Hematopoietic multipotent progenitor cell treated with erythropoietin and hydrocortisone succinate and interleukin-3 and kit ligand, for 15 days (in vitro differentiated cells): ENCODE results near the gene MAP2K5.

ENCODE experiments used
- DNase-seq: peaks from one replicate; pipeline ENCODE4 v3.0.0-alpha.2; 2015; ENCODE audit warnings: low spot score

MAP2K5 gene

GRCh38 chr15:67839499-67839928, 297.0 kb downstream of the MAP2K5 start:
- no peak for DNase-seq

- DNase-seq: peak; percentile 96
Observed at GRCh38 chr15:67839929-67840748, 297.6 kb downstream of the MAP2K5 start, which contains the start of gene RNU6-1. TSS of gene RNU6-1 (minus strand) at chr15:67840045.

- DNase-seq: peak; percentile 25
Observed at GRCh38 chr15:67840749-67841512, 298.4 kb downstream of the MAP2K5 start.

GRCh38 chr15:67841513-67841762, 298.9 kb downstream of the MAP2K5 start:
- DNase-seq: no peak

- DNase-seq: no peak
Observed at GRCh38 chr15:67843092-67843501, 300.6 kb downstream of the MAP2K5 start.

- no peak for DNase-seq
Observed at GRCh38 chr15:67843571-67844387, 301.3 kb downstream of the MAP2K5 start.

GRCh38 chr15:67845974-67846373, 303.5 kb downstream of the MAP2K5 start:
- no peak for DNase-seq

- no peak for DNase-seq
Observed at GRCh38 chr15:67849538-67849937, 307.0 kb downstream of the MAP2K5 start.

GRCh38 chr15:67850336-67850735, 307.8 kb downstream of the MAP2K5 start:
- DNase-seq: no peak

- DNase-seq: no peak
Observed at GRCh38 chr15:67850994-67851571, 308.6 kb downstream of the MAP2K5 start.

GRCh38 chr15:67852418-67852817, 309.9 kb downstream of the MAP2K5 start:
- DNase-seq: peak; percentile 22

- DNase-seq: no peak
Observed at GRCh38 chr15:67853454-67853853, 311.0 kb downstream of the MAP2K5 start.

GRCh38 chr15:67854358-67854757, 311.9 kb downstream of the MAP2K5 start:
- DNase-seq: no peak

GRCh38 chr15:67855842-67856241, 313.3 kb downstream of the MAP2K5 start:
- no peak for DNase-seq
